ENCODE data around the gene ULK1. TPM values are rescaled to one million over a fixed set of nuclear protein-coding genes. Genes with fewer than 3 reads are reported as not detected.

ULK1 gene
- total RNA-seq, 1 donor: 9.1 TPM

DNA sequence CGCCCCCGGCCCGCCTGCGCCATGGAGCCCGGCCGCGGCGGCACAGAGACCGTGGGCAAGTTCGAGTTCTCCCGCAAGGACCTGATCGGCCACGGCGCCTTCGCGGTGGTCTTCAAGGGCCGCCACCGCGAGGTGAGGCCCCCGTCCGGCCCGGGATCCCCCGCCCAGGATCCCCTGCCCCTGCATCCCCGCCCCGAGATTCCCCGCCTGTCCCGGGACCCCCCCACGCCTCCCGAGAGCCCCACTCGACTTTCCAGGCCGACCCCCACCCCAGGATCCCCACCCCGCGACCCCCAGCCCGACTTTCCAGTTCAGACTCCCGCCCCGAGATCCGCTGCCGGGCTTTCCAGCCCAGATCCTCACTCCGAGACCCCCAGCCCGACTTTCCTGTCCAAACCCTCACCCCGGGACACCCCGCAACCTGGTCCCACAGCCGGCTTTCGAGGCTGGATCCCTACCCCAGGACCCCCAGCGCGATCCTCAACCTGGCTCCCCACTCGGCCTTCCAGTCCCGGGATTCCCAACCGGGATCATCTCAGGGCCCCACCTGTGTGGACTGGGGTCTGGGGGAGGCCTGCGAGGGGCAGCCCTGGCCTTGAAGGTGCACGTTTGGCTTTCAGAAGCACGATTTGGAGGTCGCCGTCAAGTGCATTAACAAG is 688 bp downstream of the ULK1 start:
- peak overlapping the region; percentile 81 for H3K4me3 ChIP-seq (ENCODE audit: low read depth, low read length)
- no peak for TF ChIP-seq CTCF (IDR thresholded peaks at IDR 0.05; ENCODE audit: insufficient read depth, low read length)
- no peak for DNase-seq (ENCODE audit: low read depth)

DNA sequence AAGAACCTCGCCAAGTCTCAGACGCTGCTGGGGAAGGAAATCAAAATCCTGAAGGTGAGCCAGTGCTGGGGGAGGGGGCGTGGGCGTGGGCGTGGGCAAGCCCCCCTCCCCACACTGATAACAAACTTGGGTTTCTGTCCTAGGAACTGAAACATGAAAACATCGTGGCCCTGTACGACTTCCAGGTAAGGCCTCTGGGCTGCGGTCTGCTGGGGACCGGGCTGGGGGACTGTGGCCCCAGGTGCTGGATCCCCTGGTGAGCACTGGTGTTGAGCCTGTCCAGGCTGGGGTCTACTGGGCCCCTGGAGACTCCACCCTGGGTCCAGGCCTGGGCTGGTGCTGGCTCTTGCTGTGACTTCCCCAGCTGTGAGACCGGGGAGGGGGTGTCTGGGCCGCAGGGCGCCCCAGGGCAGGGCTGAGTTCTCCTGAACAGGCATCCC is 1.2 kb downstream of the ULK1 start:
- H3K4me3 ChIP-seq (ENCODE audit: low read depth, low read length): peak overlapping the region; percentile 81
- DNase-seq (ENCODE audit: low read depth): peak; percentile 18
- no peak for TF ChIP-seq CTCF (IDR thresholded peaks at IDR 0.05; ENCODE audit: insufficient read depth, low read length)

GRCh38 chr12:131896080-131896810 is 1.8 kb downstream of the ULK1 start:
- TF ChIP-seq CTCF (IDR thresholded peaks at IDR 0.05; ENCODE audit: insufficient read depth, low read length): no peak
- peak; percentile 89 for DNase-seq (ENCODE audit: low read depth)

DNA sequence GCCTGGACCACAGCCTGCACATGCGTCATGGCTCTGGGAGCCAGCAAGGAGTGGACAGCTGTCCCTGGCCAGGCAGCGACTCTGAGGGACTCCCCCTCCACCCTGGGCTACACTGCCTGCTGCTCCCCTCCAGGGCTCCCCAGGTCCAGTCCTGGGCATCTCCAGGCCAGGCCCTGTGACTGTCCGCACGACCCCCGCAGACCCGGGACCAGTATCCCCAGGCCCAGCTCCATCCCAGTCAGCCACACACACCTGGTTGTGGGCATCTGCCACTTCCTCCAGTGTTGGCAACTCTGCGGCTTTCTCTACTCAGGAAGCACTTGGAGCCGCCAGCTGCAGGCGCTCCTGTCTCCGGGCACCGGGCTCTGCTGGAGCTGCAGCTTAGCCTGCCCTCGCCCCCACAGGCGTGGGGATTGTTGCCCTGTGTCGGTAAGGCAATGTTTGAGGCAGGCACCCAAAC is 2.4 kb downstream of the ULK1 start:
- no peak for DNase-seq (ENCODE audit: low read depth)
- peak overlapping the region; percentile 39 for H3K4me3 ChIP-seq (ENCODE audit: low read depth, low read length)
- TF ChIP-seq CTCF (IDR thresholded peaks at IDR 0.05; ENCODE audit: insufficient read depth, low read length): no peak

More at GRCh38 chr12:131896080-131896810, 1.8 kb downstream of the ULK1 start:
- peak overlapping the region; percentile 81 for H3K4me3 ChIP-seq (ENCODE audit: low read depth, low read length)

DNA sequence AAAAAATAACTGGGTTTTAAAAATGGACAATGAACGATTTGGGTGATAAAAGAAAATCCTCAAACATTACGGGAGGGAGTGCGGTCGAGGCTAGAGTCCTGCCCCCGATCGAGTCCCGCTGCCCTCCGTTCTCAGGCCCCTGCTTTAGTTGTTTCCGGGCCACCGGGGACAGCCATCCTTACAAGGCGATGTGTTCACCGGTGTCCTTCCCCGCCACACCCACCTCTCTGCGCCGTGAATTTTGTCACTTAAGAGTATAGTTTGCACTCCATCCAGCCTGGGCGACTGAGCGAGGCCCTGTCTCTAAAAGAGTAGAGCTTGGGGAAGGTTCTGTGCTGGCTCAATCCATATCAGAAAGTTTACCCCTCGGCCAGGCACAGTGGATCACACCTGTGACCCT is 2.9 kb downstream of the ULK1 start:
- DNase-seq (ENCODE audit: low read depth): no peak
- no peak for TF ChIP-seq CTCF (IDR thresholded peaks at IDR 0.05; ENCODE audit: insufficient read depth, low read length)
- H3K4me3 ChIP-seq (ENCODE audit: low read depth, low read length): no peak overlapping the region

GRCh38 chr12:131897875-131898274 is 3.5 kb downstream of the ULK1 start:
- no peak for DNase-seq (ENCODE audit: low read depth)
- no peak for TF ChIP-seq CTCF (IDR thresholded peaks at IDR 0.05; ENCODE audit: insufficient read depth, low read length)
- no peak overlapping the region for H3K4me3 ChIP-seq (ENCODE audit: low read depth, low read length)

Data from fibroblast of the aortic adventitia (primary cell).